Panc1 (cell line): ENCODE results near the gene SPCS3. TPM values are rescaled to one million over a fixed set of nuclear protein-coding genes. Genes with fewer than 3 reads are reported as not detected.
"Not testable (repeated sequence)": the region's sequence is repeated elsewhere in the genome, so short reads cannot be mapped to it uniquely, and the experiment has no call there.

Experiments used
- ATAC-seq: fragments of 200-7000 bp; cut with Tn5 transposase; 2 replicates; pipeline ENCODE4 v1.9.1; 2020; ENCODE audit warnings: mild to moderate bottlenecking, moderate library complexity
- BruUV-seq: library from RNA; stranded (reverse); fragments of 400-500 nt; replicated peaks from 2 replicates; lab custom pipeline; 2021; lab: Mats Ljungman, UMichigan
- CTCF ChIA-PET: fragments of 300-600 bp; sonication (Branson Sonifier 250); formaldehyde crosslinking; loops from one replicate; lab custom pipeline; 2022; ENCODE audit warnings: antibody characterized with exemption; lab: Charles Lee
- POLR2A ChIA-PET: fragments of 300-600 bp; sonication (Branson Sonifier 250); formaldehyde crosslinking; loops from one replicate; lab custom pipeline; 2022; ENCODE audit warnings: antibody characterized with exemption; lab: Charles Lee
- DNase-seq: peaks from one replicate; pipeline ENCODE4 v3.0.0-alpha.2; 2010; ENCODE audit warnings: low read depth, low spot score
- H3K27ac ChIP-seq: 2 replicates; pipeline ENCODE4 v1.5.1; 2011; ENCODE audit warnings: mild to moderate bottlenecking, low read length, inconsistent platforms
- H3K27me3 ChIP-seq: fragments of 200-500 bp; sonication (Bioruptor generic); 2 replicates; pipeline ENCODE4 v1.6.0; 2014; ENCODE audit warnings: low read length, inconsistent platforms; ENCODE audit not compliant: control insufficient read depth, insufficient read depth
- H3K36me3 ChIP-seq: fragments of 200-500 bp; sonication (Bioruptor generic); 2 replicates; pipeline ENCODE4 v1.5.1; 2014; ENCODE audit warnings: inconsistent platforms, mild to moderate bottlenecking, low read length, moderate library complexity; ENCODE audit not compliant: control insufficient read depth, insufficient read depth
- H3K4me1 ChIP-seq: 2 replicates; pipeline ENCODE4 v1.5.1; 2011; ENCODE audit warnings: inconsistent platforms, mild to moderate bottlenecking, low read length, moderate library complexity; ENCODE audit not compliant: control insufficient read depth, insufficient read depth
- H3K4me3 ChIP-seq, 2 experiments: 2 replicates each; pipeline ENCODE4 v1.5.1; 2011 to 2012; ENCODE audit warnings: low read depth in 2 of 2, low read length in 2 of 2, mild to moderate bottlenecking in 2 of 2, inconsistent platforms in 1 of 2, moderate library complexity in 1 of 2
- H3K9me3 ChIP-seq: fragments of 200-500 bp; sonication (Bioruptor generic); 2 replicates; pipeline ENCODE4 v1.5.1; 2014; ENCODE audit warnings: low read depth, mild to moderate bottlenecking, inconsistent platforms, low read length, moderate library complexity; ENCODE audit not compliant: control insufficient read depth, insufficient read depth
- POLR2AphosphoS5 ChIP-seq: IDR thresholded peaks from 2 replicates; pipeline ENCODE4 v1.6.1; 2012; ENCODE audit warnings: mild to moderate bottlenecking, low read depth, low read length, moderate library complexity
- SIN3A ChIP-seq: IDR thresholded peaks from 2 replicates; pipeline ENCODE4 v1.6.1; 2012; ENCODE audit warnings: low read depth, mild to moderate bottlenecking, low read length, moderate library complexity, borderline replicate concordance; ENCODE audit not compliant: insufficient read depth
- TCF7L2 ChIP-seq: IDR thresholded peaks from 2 replicates; pipeline ENCODE4 v1.6.1; 2011; ENCODE audit warnings: mild to moderate bottlenecking, low read depth, low read length, inconsistent platforms
- in situ Hi-C: cut with HindIII; loops from 2 replicates; pipeline ENCODE4 v1.10.0; 2016; ENCODE audit warnings: low sequenced_read_pairs, low pct_unique_long_range_greater_than_20kb
- intact Hi-C: fragments of 100-400 bp; cut with micrococcal nuclease; formaldehyde crosslinking; loops from one replicate; pipeline ENCODE4 v1.10.0; 2022; ENCODE audit not compliant: unreplicated experiment
- total RNA-seq: library from RNA; stranded (reverse); gene quantifications from one replicate; pipeline ENCODE4 v1.2.1, GENCODE V29; 2021; ENCODE audit not compliant: unreplicated experiment
- TF ChIP-seq, protein P1 (sequence below): fragments of 450-650 bp; IDR thresholded peaks from 2 replicates; pipeline ENCODE4 v1.5.1; 2017; ENCODE audit warnings: mild to moderate bottlenecking
- TF ChIP-seq, protein P2 (sequence below), 2 experiments: IDR thresholded peaks; 2 replicates each; pipeline ENCODE4 v1.6.1; 2011 to 2012; ENCODE audit warnings: low read depth in 2 of 2, control low read depth in 1 of 2, low read length in 1 of 2, mild to moderate bottlenecking in 1 of 2, moderate library complexity in 1 of 2; ENCODE audit not compliant: insufficient read depth in 1 of 2

SPCS3 gene
- total RNA-seq, 1 experiment from 2014 or later = 78.5 TPM

DNA sequence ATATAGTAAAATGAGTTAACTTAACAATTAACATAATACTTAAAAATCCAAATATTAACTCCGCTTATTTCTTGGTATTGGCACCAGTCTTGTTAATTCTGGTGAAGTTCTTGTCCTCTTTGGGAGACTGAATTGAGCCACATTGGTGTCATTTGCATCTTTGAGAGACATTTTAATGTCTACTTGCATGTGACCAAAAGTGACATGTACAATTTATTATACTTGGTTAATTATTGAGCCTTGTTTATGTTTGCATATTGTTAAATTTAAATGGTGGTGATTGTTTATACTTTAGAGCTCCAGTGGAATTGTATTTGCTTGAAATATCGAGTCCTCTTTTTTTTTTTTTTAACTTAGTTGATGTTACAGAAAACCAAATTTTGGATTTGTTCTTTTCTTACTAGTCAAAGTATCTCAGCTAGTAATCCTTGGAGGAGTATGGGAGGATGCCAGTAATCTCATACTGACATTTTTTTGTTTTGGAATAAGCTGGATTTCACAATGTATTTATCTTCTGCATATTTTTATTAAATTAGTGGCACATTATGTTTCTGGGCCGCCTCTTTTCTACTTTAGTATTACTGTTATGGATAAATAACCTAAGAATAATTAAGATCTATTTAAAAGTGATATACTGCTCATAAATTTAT, 3.9 kb downstream of the SPCS3 start:
- no TSS peak for BruUV-seq
- Histone ChIP-seq H3K36me3 (no peaks in the 10 kb centered on the region; the same call in 1 of the 2 replicates), H3K4me1 (peaks cover 2% of the 10 kb centered on the region; the same call in 1 of the 2 replicates), H3K27me3 (no peaks in the 10 kb centered on the region), H3K9me3 (no peaks in the 10 kb centered on the region), H3K4me3 (no peak overlapping the region), H3K27ac (no peak overlapping the region)
- TF ChIP-seq TCF7L2 = no peak
- TF ChIP-seq, protein P1, sequence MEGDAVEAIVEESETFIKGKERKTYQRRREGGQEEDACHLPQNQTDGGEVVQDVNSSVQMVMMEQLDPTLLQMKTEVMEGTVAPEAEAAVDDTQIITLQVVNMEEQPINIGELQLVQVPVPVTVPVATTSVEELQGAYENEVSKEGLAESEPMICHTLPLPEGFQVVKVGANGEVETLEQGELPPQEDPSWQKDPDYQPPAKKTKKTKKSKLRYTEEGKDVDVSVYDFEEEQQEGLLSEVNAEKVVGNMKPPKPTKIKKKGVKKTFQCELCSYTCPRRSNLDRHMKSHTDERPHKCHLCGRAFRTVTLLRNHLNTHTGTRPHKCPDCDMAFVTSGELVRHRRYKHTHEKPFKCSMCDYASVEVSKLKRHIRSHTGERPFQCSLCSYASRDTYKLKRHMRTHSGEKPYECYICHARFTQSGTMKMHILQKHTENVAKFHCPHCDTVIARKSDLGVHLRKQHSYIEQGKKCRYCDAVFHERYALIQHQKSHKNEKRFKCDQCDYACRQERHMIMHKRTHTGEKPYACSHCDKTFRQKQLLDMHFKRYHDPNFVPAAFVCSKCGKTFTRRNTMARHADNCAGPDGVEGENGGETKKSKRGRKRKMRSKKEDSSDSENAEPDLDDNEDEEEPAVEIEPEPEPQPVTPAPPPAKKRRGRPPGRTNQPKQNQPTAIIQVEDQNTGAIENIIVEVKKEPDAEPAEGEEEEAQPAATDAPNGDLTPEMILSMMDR = no peak
- TF ChIP-seq POLR2AphosphoS5 = no peak
- TF ChIP-seq, protein P2, sequence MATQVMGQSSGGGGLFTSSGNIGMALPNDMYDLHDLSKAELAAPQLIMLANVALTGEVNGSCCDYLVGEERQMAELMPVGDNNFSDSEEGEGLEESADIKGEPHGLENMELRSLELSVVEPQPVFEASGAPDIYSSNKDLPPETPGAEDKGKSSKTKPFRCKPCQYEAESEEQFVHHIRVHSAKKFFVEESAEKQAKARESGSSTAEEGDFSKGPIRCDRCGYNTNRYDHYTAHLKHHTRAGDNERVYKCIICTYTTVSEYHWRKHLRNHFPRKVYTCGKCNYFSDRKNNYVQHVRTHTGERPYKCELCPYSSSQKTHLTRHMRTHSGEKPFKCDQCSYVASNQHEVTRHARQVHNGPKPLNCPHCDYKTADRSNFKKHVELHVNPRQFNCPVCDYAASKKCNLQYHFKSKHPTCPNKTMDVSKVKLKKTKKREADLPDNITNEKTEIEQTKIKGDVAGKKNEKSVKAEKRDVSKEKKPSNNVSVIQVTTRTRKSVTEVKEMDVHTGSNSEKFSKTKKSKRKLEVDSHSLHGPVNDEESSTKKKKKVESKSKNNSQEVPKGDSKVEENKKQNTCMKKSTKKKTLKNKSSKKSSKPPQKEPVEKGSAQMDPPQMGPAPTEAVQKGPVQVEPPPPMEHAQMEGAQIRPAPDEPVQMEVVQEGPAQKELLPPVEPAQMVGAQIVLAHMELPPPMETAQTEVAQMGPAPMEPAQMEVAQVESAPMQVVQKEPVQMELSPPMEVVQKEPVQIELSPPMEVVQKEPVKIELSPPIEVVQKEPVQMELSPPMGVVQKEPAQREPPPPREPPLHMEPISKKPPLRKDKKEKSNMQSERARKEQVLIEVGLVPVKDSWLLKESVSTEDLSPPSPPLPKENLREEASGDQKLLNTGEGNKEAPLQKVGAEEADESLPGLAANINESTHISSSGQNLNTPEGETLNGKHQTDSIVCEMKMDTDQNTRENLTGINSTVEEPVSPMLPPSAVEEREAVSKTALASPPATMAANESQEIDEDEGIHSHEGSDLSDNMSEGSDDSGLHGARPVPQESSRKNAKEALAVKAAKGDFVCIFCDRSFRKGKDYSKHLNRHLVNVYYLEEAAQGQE (IDR thresholded peaks at IDR 0.05; ENCODE audit: insufficient read depth in 1 of 2, low read depth in 2 of 2, low read length in 1 of 2) = no peak
- no peak for DNase-seq
- intact Hi-C loops = no loop called here
- ChIA-PET POLR2A (no interaction called here), CTCF (no interaction called here)
- no peak for ATAC-seq
- in situ Hi-C loops = no loop called here

DNA sequence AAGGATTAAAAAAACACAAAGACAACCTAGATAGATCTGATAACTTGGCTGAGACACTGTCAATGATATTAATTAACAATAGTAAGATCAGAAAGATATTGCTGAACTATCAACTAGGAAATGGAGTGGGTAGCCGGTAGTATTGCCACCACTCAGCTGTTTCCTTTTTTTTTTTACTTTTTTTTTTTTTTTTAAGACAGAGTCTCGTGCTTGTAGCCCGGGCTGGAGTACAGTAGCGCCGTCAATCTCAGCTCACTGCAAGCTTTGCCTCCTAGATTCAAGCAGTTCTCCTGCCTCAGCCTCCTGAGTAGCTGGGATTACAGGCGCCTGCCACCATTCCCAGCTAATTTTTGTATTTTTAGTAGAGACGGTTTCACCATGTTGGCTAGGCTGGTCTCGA, 5.1 kb downstream of the SPCS3 start:
- H3K27me3 ChIP-seq, H3K4me1 ChIP-seq, CTCF ChIA-PET, H3K4me3 ChIP-seq, H3K36me3 ChIP-seq, POLR2A ChIA-PET, ATAC-seq, DNase-seq, H3K27ac ChIP-seq, in situ Hi-C loops, H3K9me3 ChIP-seq, intact Hi-C loops, BruUV-seq: not testable (repeated sequence)

DNA sequence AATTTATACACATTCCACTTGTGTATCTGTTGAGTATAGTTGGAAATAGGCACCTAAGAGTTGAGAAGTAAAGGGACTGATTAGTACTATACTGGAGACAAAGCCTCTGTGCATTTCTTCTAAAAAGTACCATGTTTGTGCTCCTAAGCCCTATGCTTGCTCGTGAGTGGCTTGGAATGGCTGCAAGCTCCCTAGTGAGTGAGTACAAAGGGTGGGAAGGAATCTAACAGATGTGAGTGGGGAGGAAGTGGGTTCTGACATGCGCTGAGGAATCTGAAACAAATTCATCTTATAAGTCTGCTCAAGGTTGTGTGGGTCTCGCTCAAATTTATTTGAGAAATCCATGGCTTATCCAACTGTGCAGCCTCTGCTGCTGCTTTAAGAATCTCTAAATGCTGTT, 13.3 kb downstream of the SPCS3 start:
- in situ Hi-C loops = no loop called here
- Histone ChIP-seq H3K9me3 (no peaks in the 10 kb centered on the region), H3K4me1 (no peaks in the 10 kb centered on the region), H3K36me3 (peaks cover 6% of the 10 kb centered on the region; the same call in 1 of the 2 replicates), H3K27ac (no peak overlapping the region), H3K4me3 (no peak overlapping the region), H3K27me3 (no peaks in the 10 kb centered on the region)
- DNase-seq = no peak
- BruUV-seq = no TSS peak
- ChIA-PET CTCF (interaction anchor here (0.6 kb wide), 1 partner anchor 184 kb away, joined by 3 read pairs; no protein-coding TSS in a partner anchor), POLR2A (no interaction called here)
- TF ChIP-seq, protein P1 = no peak
- TF ChIP-seq POLR2AphosphoS5 = no peak
- TF ChIP-seq, protein P2 (IDR thresholded peaks at IDR 0.05; ENCODE audit: insufficient read depth in 1 of 2, low read depth in 2 of 2, low read length in 1 of 2) = no peak
- no peak for TF ChIP-seq TCF7L2
- TF ChIP-seq SIN3A = no peak
- ATAC-seq = no peak
- intact Hi-C loops = no loop called here
